B cell (primary cell): ENCODE data around the gene LCN2. TPM values are rescaled to one million over a fixed set of nuclear protein-coding genes. Genes with fewer than 3 reads are reported as not detected.

Experiments used
- ATAC-seq: fragments of 200-7000 bp; cut with Tn5 transposase; one replicate; pipeline ENCODE4 v1.10.0; 2021; ENCODE audit warnings: low read depth, mild to moderate bottlenecking, moderate number of reproducible peaks, moderate library complexity
- CTCF ChIA-PET: fragments of 350-600 bp; sonication (Branson Sonifier 250); formaldehyde crosslinking; loops from one replicate; lab custom pipeline; 2021; ENCODE audit warnings: antibody characterized with exemption, inconsistent platforms; lab: Charles Lee
- POLR2A ChIA-PET: fragments of 350-600 bp; sonication (Branson Sonifier 250); formaldehyde crosslinking; loops from one replicate; lab custom pipeline; 2021; ENCODE audit warnings: antibody characterized with exemption; lab: Charles Lee
- DNase-seq: peaks from one replicate; pipeline ENCODE4 v3.0.0; 2013
- H2AFZ ChIP-seq: 2 replicates; pipeline ENCODE4 v1.6.1; 2012; ENCODE audit warnings: mild to moderate bottlenecking, low read depth, low read length; ENCODE audit not compliant: insufficient read depth, poor library complexity, severe bottlenecking
- H3K27ac ChIP-seq, 2 donors: 1 replicate in 1 of 2; 2 replicates in 1 of 2; pipeline ENCODE4 v1.5.1; 2012 to 2013; ENCODE audit warnings: low read length in 2 of 2, mild to moderate bottlenecking in 2 of 2, moderate library complexity in 1 of 2
- H3K27me3 ChIP-seq, 4 experiments: fragments of 200-600 bp in 1 of 4; sonication (generic) in 1 of 4; replicated peaks in 1 of 4; 1 replicate in 2 of 4; 2 replicates in 2 of 4; pipeline versions ENCODE4 v1.6.1 to v1.7.0; 2013 to 2016; ENCODE audit warnings: low read length in 3 of 4, mild to moderate bottlenecking in 2 of 4, mixed read lengths in 1 of 4, moderate library complexity in 1 of 4; ENCODE audit not compliant: insufficient read depth in 4 of 4, control insufficient read depth in 3 of 4; ENCODE audit errors: control extremely low read depth in 1 of 4
- H3K36me3 ChIP-seq, 2 experiments: replicated peaks in 1 of 2; 1 replicate in 1 of 2; 2 replicates in 1 of 2; pipeline versions ENCODE4 v1.6.1 to v1.7.1; 2013; ENCODE audit warnings: low read length in 1 of 2; ENCODE audit not compliant: insufficient read depth in 2 of 2, control insufficient read depth in 1 of 2; ENCODE audit errors: control extremely low read depth in 1 of 2, extremely low read depth in 1 of 2
- H3K4me1 ChIP-seq, 2 donors: fragments of 200-600 bp in 1 of 2; sonication (generic) in 1 of 2; 1 replicate in 1 of 2; 2 replicates in 1 of 2; pipeline versions ENCODE4 v1.5.1 to v1.6.1; 2013 to 2017; ENCODE audit warnings: low read length in 2 of 2; ENCODE audit not compliant: control insufficient read depth in 2 of 2, insufficient read depth in 2 of 2
- H3K4me2 ChIP-seq: replicated peaks from 2 replicates; pipeline ENCODE3; 2012; ENCODE audit warnings: mild to moderate bottlenecking, low read depth, low read length; ENCODE audit not compliant: poor library complexity, severe bottlenecking
- H3K4me3 ChIP-seq, 5 experiments: fragments of 200-600 bp in 1 of 5; sonication (generic) in 1 of 5; 1 replicate in 3 of 5; 2 replicates in 2 of 5; pipeline versions ENCODE4 v1.5.1 to v1.7.0; 2011 to 2016; ENCODE audit warnings: low read length in 4 of 5, mild to moderate bottlenecking in 4 of 5, low read depth in 2 of 5, control low read depth in 1 of 5, moderate library complexity in 1 of 5; ENCODE audit not compliant: insufficient read depth in 1 of 5; ENCODE audit errors: control extremely low read depth in 1 of 5, extremely low read depth in 1 of 5
- H3K79me2 ChIP-seq: fragments of 200-600 bp; sonication (generic); one replicate; pipeline ENCODE4 v1.6.0; 2016; ENCODE audit warnings: low read length; ENCODE audit not compliant: control insufficient read depth, insufficient read depth
- H3K9ac ChIP-seq: fragments of 200-600 bp; sonication (generic); 2 replicates; pipeline ENCODE4 v1.6.1; 2017; ENCODE audit warnings: mild to moderate bottlenecking, low read length, moderate library complexity
- H3K9me3 ChIP-seq, 3 donors: one replicate each; pipeline versions ENCODE4 v1.6.1 to v1.7.1; 2013; ENCODE audit warnings: low read length in 2 of 3; ENCODE audit not compliant: control insufficient read depth in 2 of 3, insufficient read depth in 1 of 3; ENCODE audit errors: control extremely low read depth in 1 of 3
- H4K20me1 ChIP-seq: 2 replicates; pipeline ENCODE4 v1.6.0; 2012; ENCODE audit warnings: mild to moderate bottlenecking, low read length; ENCODE audit not compliant: insufficient read depth, control insufficient read depth, poor library complexity, severe bottlenecking
- H3K27ac Mint-ChIP-seq: one replicate; pipeline ENCODE4 v1.8.0; 2021; ENCODE audit warnings: mixed read lengths
- H3K27me3 Mint-ChIP-seq: one replicate; pipeline ENCODE4 v1.8.0; 2021; ENCODE audit warnings: mixed read lengths
- H3K4me1 Mint-ChIP-seq: one replicate; pipeline ENCODE4 v1.8.0; 2021; ENCODE audit warnings: mixed read lengths
- H3K4me3 Mint-ChIP-seq: one replicate; pipeline ENCODE4 v1.8.0; 2021; ENCODE audit warnings: mixed read lengths
- H3K9me3 Mint-ChIP-seq: one replicate; pipeline ENCODE4 v1.8.0; 2022; ENCODE audit warnings: mixed read lengths; ENCODE audit not compliant: insufficient read depth
- EZH2 ChIP-seq: IDR thresholded peaks from 2 replicates; pipeline ENCODE4 v1.6.1; 2012; ENCODE audit warnings: borderline replicate concordance, low read depth, mild to moderate bottlenecking, moderate library complexity, low read length; ENCODE audit not compliant: insufficient read depth, poor library complexity, severe bottlenecking
- WGBS: methylation state at CpG from one replicate; pipeline ENCODE4 v1.1.5; 2013; ENCODE audit warnings: missing lambda C conversion rate; ENCODE audit not compliant: insufficient coverage; 5-methylcytosine and 5-hydroxymethylcytosine counted together
- intact Hi-C: fragments of 100-400 bp; cut with micrococcal nuclease; formaldehyde crosslinking; loops from one replicate; pipeline ENCODE4 v1.10.0; 2022
- polyA plus RNA-seq: library from polyadenylated mRNA; depleted of rRNA; stranded (reverse); fragments of >200 nt; gene quantifications from 2 replicates; pipeline ENCODE4 v1.2.3, GENCODE V29; 2012
- total RNA-seq, 2 donors: library from RNA; stranded (reverse); fragments of 120-200 nt in 1 of 2; gene quantifications; 1 replicate in 1 of 2; 2 replicates in 1 of 2; pipeline versions ENCODE4 v1.2.3 to v1.2.4, GENCODE V29; 2013 to 2022
- TF ChIP-seq, protein P1 (sequence below): fragments of 200-600 bp; IDR thresholded peaks from one replicate; pipeline ENCODE4 v1.8.0; 2022; ENCODE audit warnings: antibody characterized with exemption, mild to moderate bottlenecking

LCN2 gene
- total and polyA plus RNA-seq, 2 donors (not counting 1 experiment from before 2014, with no cell fraction given) = not detected

DNA sequence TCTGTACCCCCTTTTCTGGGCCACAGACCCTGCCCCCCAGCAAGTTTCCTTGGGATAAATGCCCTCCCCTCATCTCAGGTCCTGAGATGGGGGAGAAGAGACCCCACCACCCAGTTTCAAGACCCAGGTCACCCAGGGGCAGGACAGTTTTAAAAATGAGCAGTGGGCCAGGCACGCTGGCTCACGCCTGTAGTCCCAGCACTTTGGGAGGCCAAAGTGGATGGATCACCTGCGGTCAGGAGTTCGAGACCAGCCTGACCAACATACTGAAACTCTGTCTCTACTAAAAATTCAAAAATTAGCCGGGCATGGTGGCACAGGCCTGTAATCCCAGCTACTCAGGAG is 27.8 kb upstream of the LCN2 start:
- peaks cover 27% of the 10 kb centered on the region for H4K20me1 ChIP-seq
- POLR2A ChIA-PET = no interaction called here
- Mint-ChIP-seq H3K4me3 (no peak overlapping the region), H3K27ac (no peak overlapping the region), H3K9me3 (no peaks in the 10 kb centered on the region), H3K27me3 (no peaks in the 10 kb centered on the region), H3K4me1 (peaks cover 32% of the 10 kb centered on the region)
- H3K9me3 ChIP-seq = no peaks in the 10 kb centered on the region
- DNase-seq (no peak), ATAC-seq (no peak)
- H3K79me2 ChIP-seq = peaks cover 27% of the 10 kb centered on the region
- CTCF ChIA-PET = no interaction called here
- no peak overlapping the region for H3K9ac ChIP-seq
- WGBS = 85% methylated on average over 5 of the region's 5 CpGs
- no peak overlapping the region for H2AFZ ChIP-seq
- no peak overlapping the region for H3K4me3 ChIP-seq
- peaks cover 0 to 34% of the 10 kb centered on the region in 2 experiments for H3K36me3 ChIP-seq
- H3K27ac ChIP-seq = no peak overlapping the region
- intact Hi-C loops = loop anchor here (10.0 kb wide), 1 partner anchor 347 kb away; the partner anchor contains the start of gene SH2D3C
- no peak for TF ChIP-seq EZH2
- TF ChIP-seq, protein P1, sequence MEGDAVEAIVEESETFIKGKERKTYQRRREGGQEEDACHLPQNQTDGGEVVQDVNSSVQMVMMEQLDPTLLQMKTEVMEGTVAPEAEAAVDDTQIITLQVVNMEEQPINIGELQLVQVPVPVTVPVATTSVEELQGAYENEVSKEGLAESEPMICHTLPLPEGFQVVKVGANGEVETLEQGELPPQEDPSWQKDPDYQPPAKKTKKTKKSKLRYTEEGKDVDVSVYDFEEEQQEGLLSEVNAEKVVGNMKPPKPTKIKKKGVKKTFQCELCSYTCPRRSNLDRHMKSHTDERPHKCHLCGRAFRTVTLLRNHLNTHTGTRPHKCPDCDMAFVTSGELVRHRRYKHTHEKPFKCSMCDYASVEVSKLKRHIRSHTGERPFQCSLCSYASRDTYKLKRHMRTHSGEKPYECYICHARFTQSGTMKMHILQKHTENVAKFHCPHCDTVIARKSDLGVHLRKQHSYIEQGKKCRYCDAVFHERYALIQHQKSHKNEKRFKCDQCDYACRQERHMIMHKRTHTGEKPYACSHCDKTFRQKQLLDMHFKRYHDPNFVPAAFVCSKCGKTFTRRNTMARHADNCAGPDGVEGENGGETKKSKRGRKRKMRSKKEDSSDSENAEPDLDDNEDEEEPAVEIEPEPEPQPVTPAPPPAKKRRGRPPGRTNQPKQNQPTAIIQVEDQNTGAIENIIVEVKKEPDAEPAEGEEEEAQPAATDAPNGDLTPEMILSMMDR = no peak
- peaks cover 29 to 36% of the 10 kb centered on the region in 2 donors for H3K4me1 ChIP-seq
- H3K27me3 ChIP-seq = no peaks in the 10 kb centered on the region
- H3K4me2 ChIP-seq = no peak overlapping the region

DNA sequence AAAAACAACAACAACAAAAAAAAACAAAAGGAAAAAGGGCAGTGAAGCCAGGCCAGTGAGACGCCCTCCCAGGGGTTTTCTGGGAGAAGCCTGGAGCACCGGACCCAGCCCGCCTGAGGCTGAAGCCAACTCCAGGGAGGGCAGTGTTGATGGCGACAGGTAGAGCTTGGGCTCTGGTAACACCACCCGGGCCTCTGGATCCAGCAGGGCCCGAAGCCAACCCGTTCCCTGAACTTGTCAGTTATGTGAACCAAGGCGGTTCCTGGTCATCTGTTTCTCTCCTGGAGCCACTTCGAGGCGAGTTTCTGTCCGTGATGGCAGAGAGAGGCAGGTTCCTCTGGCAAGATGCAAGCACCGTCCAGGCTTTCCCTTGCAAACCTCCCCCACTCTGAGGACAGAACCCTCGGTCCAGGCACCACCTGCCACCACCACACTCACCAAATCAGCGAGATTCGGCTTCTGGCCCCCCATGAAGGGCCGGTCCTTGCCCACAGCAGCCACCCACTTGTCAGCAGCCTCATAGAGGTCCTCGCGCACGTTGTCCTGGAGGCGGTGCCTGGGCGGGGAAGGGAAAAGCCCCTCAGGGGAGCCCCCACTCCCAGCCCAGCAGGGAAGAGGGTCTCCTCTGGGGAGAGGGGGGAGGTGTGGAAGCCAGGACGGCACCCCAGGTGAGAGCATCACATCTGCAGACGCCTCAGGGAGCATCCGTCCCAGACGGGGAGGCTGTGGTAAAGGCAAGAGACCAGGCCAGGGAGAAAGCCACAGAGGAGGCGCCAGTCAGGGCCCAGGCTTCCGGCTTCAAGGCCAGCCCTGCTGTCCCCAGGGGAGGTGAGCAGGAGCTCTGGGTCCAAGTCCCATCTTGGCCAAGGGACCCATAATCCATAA is 27.1 kb upstream of the LCN2 start:
- H3K27me3 Mint-ChIP-seq = no peaks in the 10 kb centered on the region

More for the DNA sequence above, 27.1 kb upstream of the LCN2 start:
- H3K9me3 Mint-ChIP-seq = no peaks in the 10 kb centered on the region
- Histone ChIP-seq H3K4me1 (peaks cover 27 to 34% of the 10 kb centered on the region in 2 donors), H4K20me1 (peaks cover 27% of the 10 kb centered on the region), H3K79me2 (peaks cover 34% of the 10 kb centered on the region), H3K27me3 (no peaks in the 10 kb centered on the region), H3K27ac (no peak overlapping the region), H3K36me3 (peaks cover 0 to 34% of the 10 kb centered on the region in 2 experiments), H3K4me2 (no peak overlapping the region), H3K4me3 (no peak overlapping the region), H2AFZ (no peak overlapping the region), H3K9me3 (no peaks in the 10 kb centered on the region), H3K9ac (no peak overlapping the region)
- peaks cover 30% of the 10 kb centered on the region for H3K4me1 Mint-ChIP-seq
- intact Hi-C loops = loop anchor here (10.0 kb wide), 1 partner anchor 347 kb away; the partner anchor contains the start of gene SH2D3C
- DNase-seq (no peak), ATAC-seq (no peak)
- CTCF ChIA-PET = no interaction called here
- H3K27ac Mint-ChIP-seq = no peak overlapping the region
- 87% methylated on average over 22 of the region's 27 CpGs for WGBS
- TF ChIP-seq, protein P1 = no peak
- TF ChIP-seq EZH2 = no peak
- POLR2A ChIA-PET = interaction anchor here (0.7 kb wide), 1 partner anchor 327 kb away, joined by 3 read pairs; no protein-coding TSS in a partner anchor
- H3K4me3 Mint-ChIP-seq = no peak overlapping the region
